Endodermal cell (in vitro differentiated cells): Measurements from ENCODE around the gene PRPS2. TPM values are rescaled to one million over a fixed set of nuclear protein-coding genes. Genes with fewer than 3 reads are reported as not detected.
A peak's percentile ranks its signal among the peaks of the same experiment; 100 is the strongest.

ENCODE experiments used
- DNase-seq: peaks from one replicate; pipeline ENCODE4 v3.0.0-alpha.2; 2017
- H3K27ac ChIP-seq: 2 replicates; pipeline ENCODE4 v1.5.1; 2013; ENCODE audit warnings: mild to moderate bottlenecking, low read depth, low read length, moderate library complexity
- H3K27me3 ChIP-seq: 2 replicates; pipeline ENCODE4 v1.6.1; 2013; ENCODE audit warnings: mild to moderate bottlenecking, low read length, moderate library complexity; ENCODE audit not compliant: insufficient read depth, control insufficient read depth, poor library complexity, severe bottlenecking
- H3K36me3 ChIP-seq: 2 replicates; pipeline ENCODE4 v1.7.0; 2013; ENCODE audit warnings: mild to moderate bottlenecking, low read length, moderate library complexity; ENCODE audit not compliant: control insufficient read depth, insufficient read depth
- H3K4me1 ChIP-seq: one replicate; pipeline ENCODE4 v1.7.0; 2013; ENCODE audit warnings: low read length; ENCODE audit not compliant: control insufficient read depth, insufficient read depth
- H3K4me3 ChIP-seq: 2 replicates; pipeline ENCODE4 v1.5.1; 2013; ENCODE audit warnings: mild to moderate bottlenecking, low read length, moderate library complexity
- H3K9ac ChIP-seq: 2 replicates; pipeline ENCODE4 v1.6.1; 2013; ENCODE audit warnings: mild to moderate bottlenecking, low read length, moderate library complexity; ENCODE audit not compliant: poor library complexity, severe bottlenecking; ENCODE audit errors: extremely low read depth
- H3K9me3 ChIP-seq: 2 replicates; pipeline ENCODE4 v1.6.1; 2013; ENCODE audit warnings: mild to moderate bottlenecking, low read length, moderate library complexity; ENCODE audit not compliant: control insufficient read depth
- H3K27ac Mint-ChIP-seq: 2 replicates; pipeline ENCODE4 v1.8.0; 2020; ENCODE audit warnings: mixed read lengths
- H3K27me3 Mint-ChIP-seq: 2 replicates; pipeline ENCODE4 v1.8.0; 2021; ENCODE audit warnings: mild to moderate bottlenecking, mixed read lengths; ENCODE audit not compliant: insufficient read depth
- H3K36me3 Mint-ChIP-seq: 2 replicates; pipeline ENCODE4 v1.8.0; 2020; ENCODE audit warnings: low read depth, mixed read lengths
- H3K4me1 Mint-ChIP-seq: 2 replicates; pipeline ENCODE4 v1.8.0; 2020; ENCODE audit warnings: mixed read lengths
- H3K4me3 Mint-ChIP-seq: 2 replicates; pipeline ENCODE4 v1.8.0; 2020; ENCODE audit warnings: mild to moderate bottlenecking, moderate library complexity, mixed read lengths
- H3K9me3 Mint-ChIP-seq: 2 replicates; pipeline ENCODE4 v1.8.0; 2020; ENCODE audit warnings: mild to moderate bottlenecking, mixed read lengths
- WGBS, 2 experiments: methylation state at CpG; one replicate each; pipeline versions ENCODE4 v1.1.5 to v1.1.7; 2013; ENCODE audit warnings: missing lambda C conversion rate in 2 of 2, mixed read lengths in 1 of 2; ENCODE audit not compliant: insufficient coverage in 1 of 2, insufficient read length in 1 of 2; 5-methylcytosine and 5-hydroxymethylcytosine counted together
- total RNA-seq, 2 donors: library from RNA; stranded (reverse); fragmentation: NEBNext Ultra II Directional in 1 of 2; extraction: Animal tissue kit (Norgen Biotek cat#: 25700) in 1 of 2; gene quantifications; 2 replicates in 1 of 2; 3 replicates in 1 of 2; pipeline ENCODE4 v1.2.1, GENCODE V29; 2021
- TF ChIP-seq, protein P1 (sequence below): fragments of 200-600 bp; sonication (generic); conservative IDR thresholded peaks from 2 replicates; pipeline ENCODE4 v1.5.0; 2021; ENCODE audit warnings: antibody characterized with exemption, mild to moderate bottlenecking

The PRPS2 gene
- total RNA-seq, 2 donors from 2014 or later, result 12.4 to 17.2 TPM

DNA sequence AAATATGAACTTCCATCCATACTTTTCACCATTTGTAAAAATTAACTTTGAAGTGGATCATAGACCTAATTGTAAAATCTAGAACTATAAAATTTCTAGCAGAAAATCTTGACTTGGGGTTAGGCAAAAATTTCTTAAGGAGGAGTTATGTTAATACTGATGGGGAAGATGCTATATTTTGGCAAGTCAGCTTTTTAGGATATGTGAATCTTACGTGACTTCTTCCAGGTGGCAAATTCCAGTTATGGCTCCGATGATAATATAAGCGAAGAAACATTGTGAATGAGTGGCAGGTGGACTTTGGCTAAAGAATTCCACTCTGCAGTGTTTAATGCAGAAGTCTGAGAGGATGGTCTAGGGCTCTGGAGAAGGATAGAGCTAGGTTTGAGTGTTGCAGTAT lies 1.5 kb downstream of the PRPS2 start:
- Histone ChIP-seq H3K27ac (no peak overlapping the region), H3K9me3 (no peaks in the 10 kb centered on the region), H3K9ac (no peak overlapping the region), H3K4me3 (no peak overlapping the region), H3K4me1 (no peaks in the 10 kb centered on the region), H3K27me3 (peaks cover 47% of the 10 kb centered on the region), H3K36me3 (no peaks in the 10 kb centered on the region)
- peak overlapping the region; percentile 68 for H3K4me3 Mint-ChIP-seq
- H3K4me1 Mint-ChIP-seq, result no peaks in the 10 kb centered on the region
- H3K27ac Mint-ChIP-seq, result no peak overlapping the region
- peaks cover 58% of the 10 kb centered on the region for H3K9me3 Mint-ChIP-seq
- no peak for DNase-seq
- 93 to 100% methylated on average over 3 of the region's 3 CpGs for WGBS, 2 experiments
- peaks cover 2% of the 10 kb centered on the region for H3K36me3 Mint-ChIP-seq
- TF ChIP-seq, protein P1, sequence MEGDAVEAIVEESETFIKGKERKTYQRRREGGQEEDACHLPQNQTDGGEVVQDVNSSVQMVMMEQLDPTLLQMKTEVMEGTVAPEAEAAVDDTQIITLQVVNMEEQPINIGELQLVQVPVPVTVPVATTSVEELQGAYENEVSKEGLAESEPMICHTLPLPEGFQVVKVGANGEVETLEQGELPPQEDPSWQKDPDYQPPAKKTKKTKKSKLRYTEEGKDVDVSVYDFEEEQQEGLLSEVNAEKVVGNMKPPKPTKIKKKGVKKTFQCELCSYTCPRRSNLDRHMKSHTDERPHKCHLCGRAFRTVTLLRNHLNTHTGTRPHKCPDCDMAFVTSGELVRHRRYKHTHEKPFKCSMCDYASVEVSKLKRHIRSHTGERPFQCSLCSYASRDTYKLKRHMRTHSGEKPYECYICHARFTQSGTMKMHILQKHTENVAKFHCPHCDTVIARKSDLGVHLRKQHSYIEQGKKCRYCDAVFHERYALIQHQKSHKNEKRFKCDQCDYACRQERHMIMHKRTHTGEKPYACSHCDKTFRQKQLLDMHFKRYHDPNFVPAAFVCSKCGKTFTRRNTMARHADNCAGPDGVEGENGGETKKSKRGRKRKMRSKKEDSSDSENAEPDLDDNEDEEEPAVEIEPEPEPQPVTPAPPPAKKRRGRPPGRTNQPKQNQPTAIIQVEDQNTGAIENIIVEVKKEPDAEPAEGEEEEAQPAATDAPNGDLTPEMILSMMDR, result no peak
- H3K27me3 Mint-ChIP-seq, result peaks cover 42% of the 10 kb centered on the region

- Mint-ChIP-seq H3K27ac (no peak overlapping the region), H3K4me3 (no peak overlapping the region), H3K4me1 (no peaks in the 10 kb centered on the region), H3K9me3 (peaks cover 61% of the 10 kb centered on the region), H3K36me3 (peaks cover 8% of the 10 kb centered on the region), H3K27me3 (peaks cover 28% of the 10 kb centered on the region)
- Histone ChIP-seq H3K36me3 (no peaks in the 10 kb centered on the region), H3K4me3 (no peak overlapping the region), H3K4me1 (no peaks in the 10 kb centered on the region), H3K27me3 (peaks cover 30% of the 10 kb centered on the region), H3K9ac (no peak overlapping the region), H3K9me3 (no peaks in the 10 kb centered on the region), H3K27ac (no peak overlapping the region)
- DNase-seq, result no peak
- TF ChIP-seq, protein P1, result no peak
- WGBS, 2 experiments, result 96 to 100% methylated on average over 5 to 6 of the region's 6 CpGs
Observed at GRCh38 chrX:12794654-12795053, 3.4 kb downstream of the PRPS2 start.

GRCh38 chrX:12798601-12799000 lies 7.4 kb downstream of the PRPS2 start:
- H3K9ac ChIP-seq, result no peak overlapping the region
- H3K4me1 ChIP-seq, result no peaks in the 10 kb centered on the region
- no peak overlapping the region for H3K27ac ChIP-seq
- peaks cover 28% of the 10 kb centered on the region for H3K36me3 Mint-ChIP-seq
- H3K27me3 Mint-ChIP-seq, result peaks cover 4% of the 10 kb centered on the region
- H3K9me3 Mint-ChIP-seq, result peaks cover 62% of the 10 kb centered on the region
- no peak overlapping the region for H3K4me3 ChIP-seq
- no peak overlapping the region for H3K27ac Mint-ChIP-seq
- H3K27me3 ChIP-seq, result peaks cover 2% of the 10 kb centered on the region
- H3K9me3 ChIP-seq, result no peaks in the 10 kb centered on the region
- TF ChIP-seq, protein P1, result no peak
- no peaks in the 10 kb centered on the region for H3K36me3 ChIP-seq
- WGBS, 2 experiments, result 88 to 100% methylated on average over 1 to 3 of the region's 3 CpGs
- no peak for DNase-seq
- no peak overlapping the region for H3K4me3 Mint-ChIP-seq
- no peaks in the 10 kb centered on the region for H3K4me1 Mint-ChIP-seq
